Heart left ventricle (tissue), 16 donors: ENCODE measurements around the gene TMEM120A. TPM values are rescaled to one million over a fixed set of nuclear protein-coding genes. Genes with fewer than 3 reads are reported as not detected.
"Not testable (repeated sequence)": the region's sequence is repeated elsewhere in the genome, so short reads cannot be mapped to it uniquely, and the experiment has no call there.

ENCODE experiments used
- ATAC-seq, 4 donors: fragments of 200-7000 bp; cut with Tn5 transposase; one replicate each; pipeline ENCODE4 v1.9.1; 2020 to 2022; ENCODE audit warnings: moderate library complexity in 4 of 4, mild to moderate bottlenecking in 3 of 4, moderate number of reproducible peaks in 1 of 4
- DNase-seq, 5 donors: peaks; one replicate each; pipeline ENCODE4 v3.0.0-alpha.2; 2020
- H3K27ac ChIP-seq, 12 donors: fragments of 200-600 bp; sonication (generic) in 4 of 12; one replicate each; pipeline versions ENCODE4 v1.5.0 to v1.8.0; 2016 to 2022; ENCODE audit warnings: mild to moderate bottlenecking in 2 of 12
- H3K27me3 ChIP-seq, 9 donors: fragments of 200-600 bp; sonication (generic) in 2 of 9; one replicate each; pipeline versions ENCODE4 v1.5.1 to v1.8.0; 2016 to 2022; ENCODE audit warnings: mild to moderate bottlenecking in 3 of 9
- H3K36me3 ChIP-seq, 9 donors: fragments of 200-600 bp; sonication (generic) in 2 of 9; one replicate each; pipeline versions ENCODE4 v1.5.0 to v1.8.0; 2018 to 2022; ENCODE audit warnings: mild to moderate bottlenecking in 2 of 9
- H3K4me1 ChIP-seq, 12 donors: fragments of 200-600 bp; sonication (generic) in 4 of 12; one replicate each; pipeline versions ENCODE4 v1.5.0 to v1.8.0; 2016 to 2022; ENCODE audit warnings: mild to moderate bottlenecking in 3 of 12
- H3K4me3 ChIP-seq, 12 donors: fragments of 200-600 bp; sonication (generic) in 4 of 12; one replicate each; pipeline versions ENCODE4 v1.5.0 to v1.8.0; 2017 to 2022; ENCODE audit warnings: mild to moderate bottlenecking in 9 of 12, moderate library complexity in 4 of 12
- H3K9me3 ChIP-seq, 12 donors: fragments of 200-600 bp; sonication (generic) in 4 of 12; one replicate each; pipeline versions ENCODE4 v1.5.0 to v1.8.0; 2016 to 2022; ENCODE audit warnings: mild to moderate bottlenecking in 1 of 12
- POLR2A ChIP-seq, 2 donors: fragments of 450-650 bp; IDR thresholded peaks; one replicate each; pipeline ENCODE4 v1.6.1; 2017; ENCODE audit warnings: antibody characterized with exemption in 2 of 2, mild to moderate bottlenecking in 2 of 2, moderate library complexity in 2 of 2
- WGBS, 4 donors: extraction: QIAGEN DNeasy Blood & Tissue Kit in 2 of 4; methylation state at CpG; one replicate each; pipeline versions ENCODE4 v1.1.5 to v1.1.7; 2013 to 2018; 5-methylcytosine and 5-hydroxymethylcytosine counted together
- intact Hi-C, 10 donors: fragments of 100-400 bp; cut with DNase I; formaldehyde crosslinking; loops; one replicate each; pipeline versions ENCODE4 v1.11.1 to v1.14.2; 2022
- polyA plus RNA-seq, 2 donors: library from polyadenylated mRNA; stranded (reverse); fragments of 200-250 nt; gene quantifications; one replicate each; pipeline ENCODE4 v1.2.3, GENCODE V29; 2013
- total RNA-seq, 9 donors: library from RNA; depleted of rRNA in 2 of 9; stranded (reverse); fragments of >200 nt in 2 of 9; fragmentation: NEBNext Ultra II Directional in 3 of 9; extraction: Animal tissue kit (Norgen Biotek cat#: 25700) in 3 of 9; gene quantifications; one replicate each; pipeline versions ENCODE4 v1.1.0 to v1.2.4, GENCODE V29; 2016 to 2023
- TF ChIP-seq, protein P1 (sequence below), 12 donors: fragments of 200-600 bp; sonication (generic) in 4 of 12; IDR thresholded peaks; one replicate each; pipeline versions ENCODE4 v1.5.0 to v1.8.0; 2018 to 2022; ENCODE audit warnings: antibody characterized with exemption in 12 of 12, mild to moderate bottlenecking in 5 of 12
- donor health status: ischemic (EF 13 %, LVEDD 7.1; RV severe dilation, severe dysfunction).
- donor health status: healthy with polysubstance abuse.
- donor health status: DM: no; HTN: yes; CAD: no.
- donor health status: DM: no; HTN: no; CAD: no.
- donor health status: ischemic (EF 25% LVEDD 6.9; RV normal size, moderate dysfunction).
- donor health status: ischemic (EF 25% LVEDD 5.7; RV mildly dilated, moderate dysfunction).
- donor health status: healthy.
- donor health status: DM: yes; HTN: yes; CAD: no.
- donor health status: ischemic (EF 35%, LVEDD 5.7; RV mildly dilated, moderate dysfunction).
- donor health status: nonischemic (EF 11% LVEDD 7.7; RV severe dilation, severe dysfunction).
- donor health status: DM: yes; HTN: yes; CAD: no.
- donor health status: PGD.
- donor health status: ischemic (EF 29% LVEDD 5.4; RV normal size, mild dysfunction).
- donor health status: nonischemic (EF 23%, LVEDD 6.1; RV moderate dilation, normal function).

The TMEM120A gene
- total and polyA plus RNA-seq, 11 donors: 63.8 to 181 (median 130) TPM

DNA sequence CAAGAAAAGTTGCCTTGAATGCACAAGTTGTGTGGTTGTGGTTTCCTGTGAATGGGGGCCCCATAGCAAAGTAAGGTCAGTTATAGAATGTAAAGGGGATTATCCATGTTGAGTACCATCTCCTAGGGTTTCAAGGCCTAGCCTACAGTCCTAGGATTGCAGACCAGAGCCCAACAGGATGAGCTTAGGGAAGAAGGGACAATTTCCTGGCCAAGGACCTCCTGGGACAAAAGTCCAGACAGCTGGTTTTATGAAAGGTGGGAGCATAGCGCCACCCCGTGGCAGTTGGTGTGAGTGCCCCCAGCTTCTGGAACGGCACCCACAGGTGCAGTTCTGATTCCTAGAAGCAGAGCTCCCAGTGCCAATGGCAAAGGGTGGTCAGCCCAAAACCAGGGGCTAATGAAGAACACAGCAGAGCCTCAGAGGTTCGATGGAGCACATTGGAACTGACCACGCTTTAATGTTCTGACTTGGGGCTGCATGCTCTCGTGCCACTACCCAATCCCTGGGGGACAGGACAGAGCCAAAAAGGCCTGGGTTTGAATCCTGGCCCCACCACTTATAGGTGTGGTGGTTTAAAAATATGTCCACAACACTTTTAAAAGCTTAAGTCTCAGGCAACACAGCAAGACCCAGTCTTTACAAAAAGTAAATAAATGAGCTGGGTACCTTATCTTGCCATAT lies 25.8 kb upstream of the TMEM120A start:
- Histone ChIP-seq H3K27me3 (no peaks in the 10 kb centered on the region), H3K4me3 (no peak overlapping the region), H3K4me1 (peaks cover 0 to 27% (median 7%) of the 10 kb centered on the region in 12 donors), H3K36me3 (peaks cover 0 to 21% (median 13%) of the 10 kb centered on the region in 9 donors), H3K9me3 (no peaks in the 10 kb centered on the region), H3K27ac (no peak overlapping the region)
- DNase-seq (peak; percentile 75 to 87 (median 80)), ATAC-seq (peak; percentile 52 to 86 (median 80))
- TF ChIP-seq, protein P1, sequence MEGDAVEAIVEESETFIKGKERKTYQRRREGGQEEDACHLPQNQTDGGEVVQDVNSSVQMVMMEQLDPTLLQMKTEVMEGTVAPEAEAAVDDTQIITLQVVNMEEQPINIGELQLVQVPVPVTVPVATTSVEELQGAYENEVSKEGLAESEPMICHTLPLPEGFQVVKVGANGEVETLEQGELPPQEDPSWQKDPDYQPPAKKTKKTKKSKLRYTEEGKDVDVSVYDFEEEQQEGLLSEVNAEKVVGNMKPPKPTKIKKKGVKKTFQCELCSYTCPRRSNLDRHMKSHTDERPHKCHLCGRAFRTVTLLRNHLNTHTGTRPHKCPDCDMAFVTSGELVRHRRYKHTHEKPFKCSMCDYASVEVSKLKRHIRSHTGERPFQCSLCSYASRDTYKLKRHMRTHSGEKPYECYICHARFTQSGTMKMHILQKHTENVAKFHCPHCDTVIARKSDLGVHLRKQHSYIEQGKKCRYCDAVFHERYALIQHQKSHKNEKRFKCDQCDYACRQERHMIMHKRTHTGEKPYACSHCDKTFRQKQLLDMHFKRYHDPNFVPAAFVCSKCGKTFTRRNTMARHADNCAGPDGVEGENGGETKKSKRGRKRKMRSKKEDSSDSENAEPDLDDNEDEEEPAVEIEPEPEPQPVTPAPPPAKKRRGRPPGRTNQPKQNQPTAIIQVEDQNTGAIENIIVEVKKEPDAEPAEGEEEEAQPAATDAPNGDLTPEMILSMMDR (IDR thresholded peaks at IDR 0.05): peak; percentile 85 to 95 (median 91)
- TF ChIP-seq POLR2A (IDR thresholded peaks at IDR 0.05): no peak
- intact Hi-C loops: loop anchor here in 9 of 10 donors (1.0 to 10.0 kb wide), 4 partner anchors 153 to 255 kb away; no protein-coding TSS in a partner anchor
- WGBS, 4 donors: 34 to 41% (median 37%) methylated on average over 5 to 6 of the region's 6 CpGs

DNA sequence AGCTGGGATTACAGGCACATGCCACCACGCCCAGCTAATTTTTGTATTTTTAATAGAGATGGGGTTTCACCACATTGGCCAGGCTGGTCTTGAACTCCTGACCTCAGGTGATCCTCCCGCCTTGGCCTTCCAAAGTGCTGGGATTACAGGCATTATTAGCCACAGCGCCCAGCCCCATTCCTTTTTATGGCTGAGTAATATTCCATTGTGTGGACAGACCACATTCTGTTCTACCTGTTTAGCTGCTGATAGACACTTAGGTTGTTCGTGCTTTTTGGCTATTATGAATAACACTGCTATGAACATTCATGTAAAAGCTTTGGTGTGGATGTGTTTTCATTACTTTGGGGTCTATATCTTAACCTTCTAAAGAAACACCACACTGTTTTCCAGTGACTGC lies 24.1 kb upstream of the TMEM120A start:
- not testable (repeated sequence) for H3K27me3 ChIP-seq, H3K4me3 ChIP-seq, H3K27ac ChIP-seq, ATAC-seq, DNase-seq, H3K9me3 ChIP-seq
- Histone ChIP-seq H3K36me3 (peaks cover 0 to 22% (median 13%) of the 10 kb centered on the region in 9 donors), H3K4me1 (peaks cover 0 to 26% (median 7%) of the 10 kb centered on the region in 12 donors)
- intact Hi-C loops: loop anchor here in 1 of 10 donors (10.0 kb wide), 1 partner anchor 64 kb away; no protein-coding TSS in a partner anchor
- 99 to 100% (median 99%) methylated on average over 4 of the region's 4 CpGs for WGBS, 4 donors

DNA sequence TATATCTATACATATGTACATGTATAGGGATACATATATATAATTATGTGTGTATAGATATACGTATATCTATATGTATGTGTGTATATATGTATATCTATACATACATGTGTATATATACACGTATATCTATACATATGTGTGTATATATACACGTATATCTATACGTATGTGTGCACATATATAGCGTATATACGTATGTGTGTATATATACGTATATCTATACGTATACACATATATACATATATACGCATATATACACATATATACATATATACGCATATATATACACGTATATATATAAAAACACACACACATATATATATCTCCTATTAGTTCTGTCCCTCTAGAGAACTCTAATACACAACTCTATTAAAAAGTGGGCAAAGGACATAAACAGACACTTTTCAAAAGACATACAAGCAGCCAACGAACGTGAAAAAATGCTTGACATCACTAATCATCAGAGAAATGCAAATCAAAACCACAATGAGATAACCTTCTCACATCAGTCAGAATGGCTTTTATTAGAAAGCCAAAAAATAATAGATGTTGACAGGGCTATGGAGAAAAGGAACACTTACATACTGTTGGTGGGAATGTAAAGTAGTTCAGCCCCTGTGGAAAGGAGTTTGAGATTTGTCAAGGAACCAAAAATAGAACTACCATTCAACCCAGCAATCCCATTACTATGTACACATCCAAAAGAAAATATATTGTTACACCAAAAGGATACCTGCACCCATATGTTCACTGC lies 22.0 kb upstream of the TMEM120A start:
- Histone ChIP-seq H3K4me1 (peaks cover 0 to 20% (median 12%) of the 10 kb centered on the region in 12 donors), H3K27ac (no peak overlapping the region), H3K4me3 (no peak overlapping the region), H3K27me3 (no peaks in the 10 kb centered on the region), H3K9me3 (no peaks in the 10 kb centered on the region), H3K36me3 (peaks cover 0 to 20% (median 7%) of the 10 kb centered on the region in 9 donors)
- 86 to 89% (median 88%) methylated on average over 13 of the region's 13 CpGs for WGBS, 4 donors
- no peak for DNase-seq
- TF ChIP-seq, protein P1 (IDR thresholded peaks at IDR 0.05): no peak
- TF ChIP-seq POLR2A (IDR thresholded peaks at IDR 0.05): no peak
- intact Hi-C loops: loop anchor here in 1 of 10 donors (10.0 kb wide), 1 partner anchor 62 kb away; no protein-coding TSS in a partner anchor
- no peak for ATAC-seq

DNA sequence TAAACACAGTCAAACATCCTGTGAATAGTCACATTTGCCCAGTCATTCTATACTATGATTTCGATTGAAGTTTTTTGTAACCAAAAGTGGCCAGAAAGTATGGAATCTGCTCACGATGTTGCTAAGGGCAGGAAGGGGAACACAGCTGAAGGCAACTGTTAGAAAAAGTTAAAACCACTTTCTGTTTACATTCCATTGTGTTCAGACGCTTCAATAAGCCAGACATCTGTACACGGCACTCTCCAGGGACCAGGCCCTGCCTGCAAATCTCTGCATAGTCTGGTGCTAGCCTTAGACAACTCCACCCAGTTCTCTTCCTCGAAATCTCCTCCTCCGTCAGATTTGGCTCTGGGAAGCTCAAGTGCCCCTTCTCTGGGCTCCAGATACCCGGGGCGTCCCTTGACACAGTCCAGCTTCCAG lies 17.1 kb upstream of the TMEM120A start:
- peak overlapping the region in 2 of 12 donors; percentile 10 to 11 for H3K4me3 ChIP-seq
- DNase-seq (peak; percentile 64 to 85 (median 81)), ATAC-seq (peak; percentile 90 to 96 (median 94))
- H3K36me3 ChIP-seq: peaks cover 0 to 9% (median 0%) of the 10 kb centered on the region in 9 donors
- H3K9me3 ChIP-seq: no peaks in the 10 kb centered on the region
- H3K27ac ChIP-seq: peak overlapping the region; percentile 3 to 79 (median 70)
- intact Hi-C loops: loop anchor here in 2 of 10 donors (5.0 to 10.0 kb wide), 3 partner anchors 44 to 94 kb away; partner anchors contain the start of gene POR (in 1 of the 2)
- no peaks in the 10 kb centered on the region for H3K27me3 ChIP-seq
- 12 to 26% (median 22%) methylated on average over 8 of the region's 8 CpGs for WGBS, 4 donors
- H3K4me1 ChIP-seq: peaks cover 0 to 38% (median 21%) of the 10 kb centered on the region in 12 donors
- TF ChIP-seq, protein P1 (IDR thresholded peaks at IDR 0.05): no peak
- no peak for TF ChIP-seq POLR2A (IDR thresholded peaks at IDR 0.05)
